ENCODE measurements around the gene MNDA.

DNA sequence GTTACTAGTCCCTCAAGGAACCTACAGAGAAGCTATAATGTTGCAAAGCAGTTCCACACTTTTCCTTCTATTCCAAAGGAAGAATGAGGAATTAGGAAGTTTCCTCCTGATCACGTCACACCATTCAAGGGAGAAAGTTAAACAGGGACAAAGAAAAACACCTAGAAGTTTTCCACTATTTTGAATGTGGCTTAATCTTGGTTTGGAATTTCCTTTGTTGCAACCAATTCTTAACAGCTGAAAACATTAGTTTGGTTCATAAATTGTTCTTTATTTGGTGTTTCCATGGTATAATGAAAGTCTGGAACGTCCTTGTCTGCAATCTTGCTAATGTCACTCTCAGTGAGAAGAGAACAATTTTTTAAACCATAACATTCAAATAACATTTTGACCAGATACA is 8.4 kb downstream of the MNDA start:
- TF ChIP-seq EZH2phosphoT487 (IDR thresholded peaks at IDR 0.05; ENCODE audit: borderline replicate concordance, low read length) = no peak
- TF ChIP-seq, protein P1, sequence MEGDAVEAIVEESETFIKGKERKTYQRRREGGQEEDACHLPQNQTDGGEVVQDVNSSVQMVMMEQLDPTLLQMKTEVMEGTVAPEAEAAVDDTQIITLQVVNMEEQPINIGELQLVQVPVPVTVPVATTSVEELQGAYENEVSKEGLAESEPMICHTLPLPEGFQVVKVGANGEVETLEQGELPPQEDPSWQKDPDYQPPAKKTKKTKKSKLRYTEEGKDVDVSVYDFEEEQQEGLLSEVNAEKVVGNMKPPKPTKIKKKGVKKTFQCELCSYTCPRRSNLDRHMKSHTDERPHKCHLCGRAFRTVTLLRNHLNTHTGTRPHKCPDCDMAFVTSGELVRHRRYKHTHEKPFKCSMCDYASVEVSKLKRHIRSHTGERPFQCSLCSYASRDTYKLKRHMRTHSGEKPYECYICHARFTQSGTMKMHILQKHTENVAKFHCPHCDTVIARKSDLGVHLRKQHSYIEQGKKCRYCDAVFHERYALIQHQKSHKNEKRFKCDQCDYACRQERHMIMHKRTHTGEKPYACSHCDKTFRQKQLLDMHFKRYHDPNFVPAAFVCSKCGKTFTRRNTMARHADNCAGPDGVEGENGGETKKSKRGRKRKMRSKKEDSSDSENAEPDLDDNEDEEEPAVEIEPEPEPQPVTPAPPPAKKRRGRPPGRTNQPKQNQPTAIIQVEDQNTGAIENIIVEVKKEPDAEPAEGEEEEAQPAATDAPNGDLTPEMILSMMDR (IDR thresholded peaks at IDR 0.05; ENCODE audit: low read depth, low read length, poor library complexity, severe bottlenecking) = no peak

Measured in DOHH2 (cell line).